ENCODE data around the gene GPC6.

The GPC6 gene

DNA sequence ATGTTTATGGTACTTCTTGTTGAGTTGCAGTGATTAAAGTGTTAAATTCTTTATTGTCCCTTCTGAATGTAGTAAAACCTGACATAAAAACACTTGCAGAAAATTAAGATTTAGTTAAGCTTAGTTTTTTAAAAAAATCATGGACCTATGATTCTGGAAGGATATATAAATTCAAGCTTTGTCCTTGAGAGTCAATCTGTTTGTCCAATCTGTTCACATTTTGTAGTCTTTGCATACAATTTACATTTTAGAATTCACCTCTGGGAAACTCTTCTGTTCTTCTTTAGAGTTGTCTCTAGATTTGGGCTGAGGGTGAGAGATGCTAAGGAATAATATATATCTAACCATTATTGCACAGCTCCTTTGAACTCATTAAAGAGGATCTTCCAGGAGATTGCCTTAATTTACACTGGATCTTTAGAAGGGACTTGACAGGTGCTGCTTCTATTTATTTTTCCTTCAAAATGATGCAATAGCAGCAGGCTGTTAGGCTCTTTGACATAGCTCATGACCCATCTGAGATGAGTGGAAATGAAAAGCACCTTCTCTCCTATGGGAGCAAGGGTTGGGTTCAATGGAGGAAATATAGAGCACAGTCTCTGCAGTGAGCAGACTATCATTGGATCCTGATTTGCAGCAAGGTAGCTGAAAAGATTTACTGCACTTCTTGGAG, 433.9 kb downstream of the GPC6 start:
- in situ Hi-C loops (cut with MboI; ENCODE audit: low sequenced_read_pairs): no loop called here

DNA sequence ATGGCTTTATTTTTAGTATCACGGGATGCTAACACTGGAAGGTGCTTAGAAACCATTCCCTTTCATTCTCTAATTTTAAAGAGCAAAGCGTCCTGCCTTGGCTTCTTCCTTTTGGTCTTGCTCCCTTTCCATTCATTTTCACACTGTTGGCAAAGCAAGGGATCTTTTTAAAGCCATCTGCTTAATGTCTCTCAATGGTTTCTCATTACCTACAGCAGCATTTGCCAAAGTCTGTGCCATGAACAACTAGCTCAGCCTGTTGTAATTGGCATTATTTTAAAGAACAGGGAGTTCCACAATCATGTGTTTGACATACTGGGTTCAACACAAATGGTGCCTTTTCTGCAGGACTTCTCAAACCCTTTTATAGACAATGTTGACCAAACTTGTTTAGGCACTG, 444.3 kb downstream of the GPC6 start:
- in situ Hi-C loops (cut with MboI; ENCODE audit: low sequenced_read_pairs): no loop called here

- in situ Hi-C loops (cut with MboI; ENCODE audit: low sequenced_read_pairs): no loop called here
Observed at GRCh38 chr13:93672996-93673395, 446.4 kb downstream of the GPC6 start.

DNA sequence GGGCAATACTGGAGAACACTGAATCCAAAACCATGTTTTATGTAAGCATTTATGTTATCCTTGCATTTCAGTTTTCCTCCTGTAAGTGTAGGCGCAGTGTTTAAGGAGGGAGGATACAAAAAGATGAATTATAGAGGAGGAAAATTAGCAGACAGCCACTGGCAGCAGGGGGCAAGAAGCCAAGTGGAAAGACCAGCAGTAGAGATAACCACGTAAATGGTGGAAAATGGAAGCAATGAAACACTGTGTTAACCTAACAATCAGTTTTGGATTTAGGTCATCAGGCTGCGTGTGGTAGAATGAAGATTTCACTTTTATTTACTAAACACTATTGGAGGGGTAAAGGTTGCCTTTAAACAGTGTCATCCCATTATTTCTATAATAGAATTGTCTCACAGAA, 447.3 kb downstream of the GPC6 start:
- in situ Hi-C loops (cut with MboI; ENCODE audit: low sequenced_read_pairs): no loop called here

- in situ Hi-C loops (cut with MboI; ENCODE audit: low sequenced_read_pairs): no loop called here
Observed at GRCh38 chr13:93674337-93674755, 447.7 kb downstream of the GPC6 start.

GRCh38 chr13:93680329-93680728, 453.7 kb downstream of the GPC6 start:
- in situ Hi-C loops (cut with MboI; ENCODE audit: low sequenced_read_pairs): no loop called here

GRCh38 chr13:93685900-93686299, 459.3 kb downstream of the GPC6 start:
- in situ Hi-C loops (cut with MboI; ENCODE audit: low sequenced_read_pairs): no loop called here

- in situ Hi-C loops (cut with MboI; ENCODE audit: low sequenced_read_pairs): no loop called here
Observed at GRCh38 chr13:93686399-93686798, 459.8 kb downstream of the GPC6 start.

DNA sequence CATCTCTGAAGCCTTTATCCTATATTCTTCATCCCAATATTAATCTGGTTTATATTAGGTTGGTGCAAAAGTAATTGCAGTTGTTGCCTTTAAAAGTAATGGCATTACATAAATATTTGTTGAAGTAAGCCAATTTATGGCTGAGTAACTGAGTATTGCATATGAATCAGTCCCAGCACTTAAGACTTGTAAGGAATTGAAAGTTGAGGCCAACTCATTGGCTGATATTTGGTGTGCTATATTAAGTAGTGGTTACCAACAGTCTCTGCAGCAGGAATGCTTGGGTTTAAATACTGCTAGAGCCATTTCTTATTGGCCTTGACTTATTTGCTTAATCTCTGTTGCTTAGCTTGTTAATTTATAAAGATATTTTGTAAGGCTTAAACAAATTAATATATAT, 460.7 kb downstream of the GPC6 start:
- in situ Hi-C loops (cut with MboI; ENCODE audit: low sequenced_read_pairs): no loop called here

DNA sequence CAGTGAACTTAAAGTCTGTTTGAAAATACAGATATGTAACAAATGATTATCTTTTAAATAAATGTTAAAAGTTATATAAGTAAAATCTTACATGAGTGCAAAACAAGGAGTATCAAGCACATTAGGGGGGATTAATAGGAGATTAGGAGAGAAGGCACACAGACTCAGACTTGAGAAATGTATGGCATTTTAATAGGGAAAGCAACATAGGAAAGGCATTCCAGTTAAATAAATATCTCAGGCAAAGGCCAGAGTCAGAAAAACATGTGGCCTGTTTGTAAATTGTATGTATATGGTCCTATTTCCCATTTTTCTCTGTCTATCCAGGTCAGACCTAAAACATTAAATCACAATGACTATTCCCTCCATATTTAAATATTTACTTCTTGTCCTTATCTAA, 462.7 kb downstream of the GPC6 start:
- in situ Hi-C loops (cut with MboI; ENCODE audit: low sequenced_read_pairs): no loop called here

- in situ Hi-C loops (cut with MboI; ENCODE audit: low sequenced_read_pairs): no loop called here
Observed at GRCh38 chr13:93690139-93690538, 463.5 kb downstream of the GPC6 start.

GRCh38 chr13:93698016-93698613, 471.5 kb downstream of the GPC6 start:
- in situ Hi-C loops (cut with MboI; ENCODE audit: low sequenced_read_pairs): no loop called here

GRCh38 chr13:93700115-93700514, 473.5 kb downstream of the GPC6 start:
- in situ Hi-C loops (cut with MboI; ENCODE audit: low sequenced_read_pairs): no loop called here

DNA sequence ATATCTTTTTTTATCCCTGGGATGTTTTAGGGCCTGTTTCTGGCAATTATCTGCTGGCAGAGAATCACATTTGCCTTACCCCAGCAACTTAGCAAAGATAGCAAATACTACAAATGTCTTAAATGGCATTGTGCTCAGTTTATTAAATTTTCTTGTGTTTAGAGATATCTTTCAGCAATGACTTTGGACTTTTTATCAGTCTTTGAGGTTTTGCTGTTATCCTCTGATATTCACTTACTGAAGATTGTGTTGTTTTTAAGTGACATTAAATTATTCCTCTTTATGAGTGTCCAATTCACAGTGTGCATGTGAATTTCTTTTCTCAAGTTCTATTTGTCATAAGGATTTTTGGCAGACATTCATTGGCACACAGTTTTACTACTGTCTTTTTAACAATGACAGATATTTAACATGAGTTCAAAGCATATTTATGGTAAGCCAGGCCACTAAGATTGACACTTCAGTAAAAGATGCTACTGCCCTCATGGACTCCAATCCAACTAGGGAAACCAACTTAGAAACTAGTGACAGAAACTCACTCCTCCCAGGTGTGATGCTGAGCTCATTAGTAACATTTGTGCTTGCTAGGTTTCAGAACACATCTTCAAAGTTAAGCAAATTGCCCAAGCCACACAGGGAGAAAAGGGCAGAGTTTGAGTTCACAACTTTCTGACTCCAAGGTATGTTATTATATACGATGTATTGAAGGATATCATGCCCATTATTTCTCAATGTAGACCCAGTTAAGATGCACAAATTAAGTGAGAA, 481.9 kb downstream of the GPC6 start:
- in situ Hi-C loops (cut with MboI; ENCODE audit: low sequenced_read_pairs): no loop called here

DNA sequence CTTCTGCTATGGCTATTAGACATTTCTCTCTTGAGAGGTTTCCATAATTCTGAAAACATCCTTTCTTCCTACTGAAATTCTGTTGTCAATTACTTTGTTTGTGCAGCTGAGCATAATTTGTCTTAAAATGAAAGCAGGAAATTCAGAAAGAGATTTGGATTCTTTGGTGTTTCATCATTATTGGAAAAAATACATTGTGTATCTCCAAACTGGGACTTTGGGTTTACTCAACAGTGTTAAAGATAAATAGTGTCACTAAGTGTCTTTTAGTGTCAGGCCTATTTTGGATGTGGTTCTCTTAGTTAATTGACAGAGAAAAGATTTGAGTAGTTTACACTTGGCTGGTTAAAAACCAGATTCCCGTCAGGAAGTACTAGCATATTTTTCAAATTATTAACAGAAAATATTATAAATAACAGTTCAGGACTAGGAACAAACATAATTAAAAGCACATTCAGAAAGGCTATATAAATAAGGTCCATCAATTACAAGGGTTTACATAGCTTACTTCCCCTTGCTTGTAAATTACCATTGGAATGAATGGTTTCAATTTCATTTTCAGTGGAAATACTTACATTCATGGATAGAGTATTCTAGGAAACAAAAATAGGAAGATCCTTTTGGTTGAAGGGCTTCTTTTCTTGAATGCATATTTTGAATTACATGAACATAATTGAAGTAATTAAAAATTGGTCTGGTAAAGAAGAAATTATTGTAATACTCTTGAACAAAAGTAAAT, 483.1 kb downstream of the GPC6 start:
- in situ Hi-C loops (cut with MboI; ENCODE audit: low sequenced_read_pairs): no loop called here

DNA sequence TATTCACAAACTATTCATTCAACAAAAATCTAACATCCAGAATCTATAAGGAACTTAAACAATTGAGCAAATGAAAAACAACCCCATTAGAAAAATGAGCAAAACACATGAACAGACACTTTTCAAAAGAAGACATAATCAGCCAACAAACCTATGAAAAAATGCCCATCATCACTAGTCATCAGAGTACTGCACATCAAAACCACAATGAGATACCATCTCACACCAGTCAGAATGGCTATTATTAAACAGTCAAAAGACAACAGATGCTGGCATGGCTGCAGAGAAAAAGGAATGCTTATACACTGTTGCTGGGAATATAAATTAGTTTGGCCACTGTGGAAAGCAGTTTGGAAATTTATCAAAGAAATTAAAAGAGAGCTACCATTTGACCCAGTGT, 487.6 kb downstream of the GPC6 start:
- in situ Hi-C loops (cut with MboI; ENCODE audit: low sequenced_read_pairs): no loop called here

GRCh38 chr13:93715866-93716265, 489.3 kb downstream of the GPC6 start:
- in situ Hi-C loops (cut with MboI; ENCODE audit: low sequenced_read_pairs): no loop called here

DNA sequence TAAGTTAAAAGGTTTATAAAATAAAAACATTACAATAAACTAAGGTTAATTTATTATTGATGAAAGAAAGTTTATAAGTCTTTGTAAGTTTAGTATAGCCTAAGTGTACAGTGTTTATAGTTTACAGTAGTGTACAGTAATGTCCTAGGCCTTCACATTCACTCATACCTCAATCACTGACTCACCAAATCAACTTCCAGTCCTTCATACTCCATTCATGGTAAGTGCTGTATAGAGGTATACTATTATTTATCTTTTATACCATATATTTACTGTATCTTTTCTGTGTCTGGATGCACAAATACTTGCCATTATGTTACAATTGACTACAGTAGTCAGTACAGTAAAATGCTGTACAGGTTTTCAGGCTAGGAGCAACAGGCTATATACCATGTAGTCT, 490.0 kb downstream of the GPC6 start:
- in situ Hi-C loops (cut with MboI; ENCODE audit: low sequenced_read_pairs): no loop called here

GRCh38 chr13:93721483-93721882, 494.9 kb downstream of the GPC6 start:
- in situ Hi-C loops (cut with MboI; ENCODE audit: low sequenced_read_pairs): no loop called here

GRCh38 chr13:93723316-93723715, 496.7 kb downstream of the GPC6 start:
- in situ Hi-C loops (cut with MboI; ENCODE audit: low sequenced_read_pairs): no loop called here

GRCh38 chr13:93724187-93724586, 497.6 kb downstream of the GPC6 start:
- in situ Hi-C loops (cut with MboI; ENCODE audit: low sequenced_read_pairs): no loop called here

All from hTERT RPE-1 (cell line).